Superior temporal gyrus (tissue), 1 donor: ENCODE results near the gene SUGP1.

ENCODE experiments used
- DNase-seq: peaks from one replicate; pipeline ENCODE4 v3.0.0-alpha.2; 2016; ENCODE audit errors: extremely low spot score

Gene SUGP1

GRCh38 chr19:19227217-19227616 lies 93.1 kb downstream of the SUGP1 start:
- no peak for DNase-seq

GRCh38 chr19:19226663-19227062 lies 93.6 kb downstream of the SUGP1 start:
- no peak for DNase-seq

DNA sequence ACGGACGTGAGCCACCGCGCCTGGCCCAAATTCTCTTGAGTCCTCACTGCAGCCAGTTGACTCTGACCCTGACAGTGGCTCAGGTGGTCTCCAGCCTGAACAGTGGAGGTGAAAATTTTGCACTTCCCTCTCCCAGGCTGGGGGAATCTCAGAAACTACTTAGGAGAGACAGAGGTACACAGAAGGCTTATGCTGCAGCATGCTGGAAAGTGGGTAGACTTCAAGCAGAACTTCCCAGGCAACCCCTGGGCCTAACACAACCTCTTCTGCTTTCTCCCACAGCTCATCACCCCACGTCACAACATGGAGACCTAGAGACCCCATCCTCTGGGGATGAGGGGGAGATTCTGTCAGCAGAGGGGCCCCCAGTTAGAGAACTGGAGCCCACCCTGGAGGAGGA lies 94.1 kb downstream of the SUGP1 start:
- DNase-seq: no peak
